ENCODE measurements around the gene ASPRV1. TPM values are rescaled to one million over a fixed set of nuclear protein-coding genes. Genes with fewer than 3 reads are reported as not detected.

The ASPRV1 gene
- total RNA-seq (ENCODE audit: low replicate concordance), result 0.12 and 0.15 TPM in 2 replicates

GRCh38 chr2:69961496-69961895, at the start of gene ASPRV1:
ASPRV1 (minus strand) TSS chr2:69961631; CDS start chr2:69961436, 195 bp downstream.

GRCh38 chr2:69914950-69915945, 46.2 kb downstream of the ASPRV1 start, which contains the start of gene MXD1:
MXD1 (plus strand) TSS chr2:69915109; CDS start chr2:69915331, 222 bp downstream.

Other genes with a start within 250 kb of the ASPRV1 start
- 48.2 and 234 TPM in 2 replicates for gene ANXA4, start 219.5 kb downstream of the ASPRV1 start, total RNA-seq (ENCODE audit: low replicate concordance)
- 5.9 and 7.9 TPM in 2 replicates for gene GMCL1, start 132.0 kb downstream of the ASPRV1 start, total RNA-seq (ENCODE audit: low replicate concordance)
- 15.1 and 35.6 TPM in 2 replicates for gene SNRNP27, start 67.7 kb downstream of the ASPRV1 start, total RNA-seq (ENCODE audit: low replicate concordance)
- 5.5 and 6.1 TPM in 2 replicates for gene MXD1, start 46.5 kb downstream of the ASPRV1 start, total RNA-seq (ENCODE audit: low replicate concordance)
- gene PCBP1, start 125.8 kb upstream of the ASPRV1 start, total RNA-seq (ENCODE audit: low replicate concordance), result 21.3 and 26.5 TPM in 2 replicates
- gene C2orf42, start 229.4 kb upstream of the ASPRV1 start, total RNA-seq (ENCODE audit: low replicate concordance), result 11.9 and 18.8 TPM in 2 replicates